ACHN (cell line): ENCODE measurements around the gene KRT4.
"Not testable (repeated sequence)": the region's sequence is repeated elsewhere in the genome, so short reads cannot be mapped to it uniquely, and the experiment has no call there.

Source experiments
- DNase-seq: peaks from one replicate; pipeline ENCODE4 v3.0.0-alpha.2; 2015
- in situ Hi-C: cut with HindIII; loops from 2 replicates; pipeline ENCODE4 v1.10.0; 2017; ENCODE audit warnings: low sequenced_read_pairs, low pct_ligation_motif_present, low pct_unique_long_range_greater_than_20kb

The KRT4 gene

DNA sequence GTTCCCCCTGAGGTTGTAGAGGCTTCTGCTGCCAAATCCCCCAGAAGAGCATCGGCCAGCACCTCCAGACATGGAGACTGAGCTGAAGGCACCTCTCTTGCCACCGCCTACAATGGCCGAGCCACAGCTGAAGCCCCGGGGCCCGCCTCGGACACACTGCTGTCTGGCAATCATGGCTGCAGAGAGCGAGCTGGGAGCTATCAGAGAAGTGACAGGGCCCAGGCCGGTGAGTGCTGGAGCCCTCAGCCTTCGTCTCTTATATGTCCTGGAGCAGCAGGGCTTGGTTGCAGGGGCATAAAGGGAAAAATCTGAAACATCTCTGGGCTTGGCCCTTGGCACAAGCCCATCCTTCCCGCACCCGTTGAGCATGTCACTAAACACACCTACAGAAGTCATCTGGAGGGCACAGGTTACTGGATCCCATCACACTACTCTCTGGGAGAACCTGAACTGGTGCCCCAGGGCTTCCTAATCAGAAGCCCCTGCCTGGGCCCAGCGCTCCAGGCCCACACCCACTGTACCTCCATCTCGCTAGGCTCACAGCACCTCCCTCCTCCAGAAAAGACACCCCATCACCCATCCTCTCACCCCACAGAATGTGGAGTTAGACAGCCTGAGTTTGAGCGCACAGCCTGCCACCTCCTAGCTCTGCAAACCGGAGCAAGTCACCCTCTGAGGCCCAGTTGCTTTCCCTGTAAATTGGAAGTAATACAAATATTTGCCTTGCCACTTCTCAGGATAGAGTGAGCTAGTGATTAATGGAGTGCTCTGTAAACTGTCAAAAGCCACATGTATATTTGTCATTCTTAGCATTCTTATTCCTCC, at the start of gene KRT4:
Gene KRT4, minus strand, starts transcription at position 232 of the 825 bp plus-strand sequence. Its CDS starts 58 bp downstream, at position 174.
- in situ Hi-C loops = no loop called here
- DNase-seq = no peak

DNA sequence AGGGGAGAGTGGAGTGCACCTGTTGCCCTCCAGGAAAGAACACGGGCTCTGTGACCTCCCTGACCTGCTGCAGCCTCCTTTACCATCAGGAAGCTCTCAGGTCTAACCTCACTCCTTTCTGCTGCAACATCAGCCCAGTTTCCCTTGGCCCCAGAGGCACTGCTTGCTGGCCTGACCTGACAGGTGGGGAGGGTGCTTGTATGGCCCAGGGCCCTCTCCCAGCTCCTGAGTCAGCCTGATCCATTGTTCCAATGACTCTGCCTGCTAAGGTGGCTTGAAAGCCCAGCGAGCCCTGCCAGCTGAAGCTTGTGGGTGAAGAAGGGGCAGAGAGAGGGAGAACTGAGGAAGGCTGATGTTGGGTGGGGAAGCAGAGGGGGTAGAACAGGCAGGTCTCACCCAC, 48.1 kb upstream of the KRT4 start:
- in situ Hi-C loops = loop anchor here (25.0 kb wide), 1 partner anchor 275 kb away; no protein-coding TSS in a partner anchor
- no peak for DNase-seq

DNA sequence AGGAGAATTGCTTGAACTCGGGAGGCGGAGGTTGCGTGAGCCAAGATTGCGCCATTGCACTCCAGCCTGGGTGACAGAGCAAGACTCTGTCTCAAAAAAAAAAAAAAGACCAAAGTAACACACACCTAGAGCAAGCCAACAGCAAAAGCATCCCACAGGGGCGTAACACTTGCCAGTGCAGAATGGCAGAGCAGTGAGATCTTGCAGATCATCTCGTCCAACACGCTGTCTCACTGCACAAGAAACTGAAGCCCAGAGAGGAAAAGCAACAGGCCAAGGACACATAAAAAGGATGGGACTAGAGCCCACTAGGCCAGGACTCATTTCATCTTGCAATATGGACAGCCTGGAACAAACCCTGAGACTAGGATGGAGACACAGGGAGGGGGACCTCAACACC, 47.6 kb upstream of the KRT4 start:
- in situ Hi-C loops = loop anchor here (25.0 kb wide), 1 partner anchor 274 kb away; no protein-coding TSS in a partner anchor
- no peak for DNase-seq

DNA sequence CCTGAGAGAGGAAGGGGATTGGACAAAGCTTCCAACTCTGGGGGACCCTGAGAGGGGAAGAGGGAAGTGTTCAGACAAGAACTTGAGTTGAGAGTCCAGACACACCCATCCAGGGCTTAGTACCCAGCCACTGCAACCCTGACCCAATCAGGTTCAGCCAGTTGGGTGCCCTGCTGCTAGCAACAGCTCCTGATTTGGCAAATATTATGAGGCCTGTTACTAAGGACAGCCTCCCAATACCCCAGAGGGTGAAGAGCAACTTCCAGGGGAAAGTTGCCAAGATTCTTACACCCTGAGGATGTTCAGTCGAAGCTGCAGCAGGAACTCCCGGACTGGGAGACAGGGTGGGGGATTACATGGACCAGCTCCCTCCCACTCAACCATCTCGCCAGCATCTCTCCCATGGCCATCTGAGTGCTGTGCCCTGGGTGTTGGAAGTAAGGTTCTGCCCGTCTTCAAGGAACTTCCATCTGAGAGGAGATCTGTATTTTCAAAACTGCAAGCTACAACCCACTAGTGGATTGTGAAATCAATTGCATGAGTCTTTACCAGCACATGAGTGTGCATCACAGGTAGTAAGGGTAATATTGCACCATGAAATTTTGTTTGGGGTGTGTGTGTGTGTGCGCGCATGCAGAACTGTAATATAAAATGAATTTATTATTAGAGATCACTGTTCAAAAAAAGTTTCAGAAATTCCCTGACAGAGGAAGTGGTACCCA, 46.3 kb upstream of the KRT4 start:
- in situ Hi-C loops = loop anchor here (25.0 kb wide), 1 partner anchor 273 kb away; no protein-coding TSS in a partner anchor
- peak; percentile 37 for DNase-seq

DNA sequence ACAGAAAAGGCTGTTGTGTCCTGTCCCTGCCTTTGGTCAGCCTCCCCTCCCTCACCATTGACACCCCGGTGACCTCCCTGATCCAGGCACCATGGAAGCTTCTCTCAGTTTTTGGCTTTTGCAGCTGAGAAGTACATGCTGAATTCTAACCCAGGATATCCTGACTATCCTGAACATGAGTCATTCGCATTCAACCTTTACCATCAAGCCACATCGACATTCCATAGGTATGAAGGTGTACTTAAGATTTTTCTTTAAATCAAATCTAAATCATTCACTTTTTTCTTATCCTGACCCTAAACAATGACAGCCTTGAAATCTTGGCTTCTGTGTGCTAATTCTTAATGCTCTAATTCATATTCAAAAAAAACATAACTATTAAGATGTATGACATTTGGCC, 43.6 kb upstream of the KRT4 start:
- in situ Hi-C loops = loop anchor here (25.0 kb wide), 1 partner anchor 270 kb away; no protein-coding TSS in a partner anchor
- DNase-seq = no peak

DNA sequence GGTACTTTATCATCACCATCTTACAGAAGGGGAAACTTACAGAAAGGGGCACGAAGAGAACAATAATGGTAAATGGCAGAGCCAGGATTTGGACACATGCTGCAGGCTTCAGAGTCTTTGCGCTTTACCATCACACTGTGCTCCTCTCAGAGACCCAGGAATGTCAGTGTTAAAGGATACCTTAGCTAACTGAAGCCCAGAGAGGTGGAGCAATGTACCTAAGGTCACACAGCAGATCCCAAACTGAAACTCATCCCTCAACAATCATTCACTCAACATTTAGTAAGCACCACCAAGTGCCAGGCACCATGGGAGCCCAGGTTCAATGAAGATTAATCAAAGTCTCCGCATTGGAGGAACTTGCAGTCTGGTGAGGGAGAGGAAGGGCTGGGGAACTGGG, 42.9 kb upstream of the KRT4 start:
- in situ Hi-C loops = loop anchor here (25.0 kb wide), 1 partner anchor 269 kb away; no protein-coding TSS in a partner anchor
- no peak for DNase-seq

DNA sequence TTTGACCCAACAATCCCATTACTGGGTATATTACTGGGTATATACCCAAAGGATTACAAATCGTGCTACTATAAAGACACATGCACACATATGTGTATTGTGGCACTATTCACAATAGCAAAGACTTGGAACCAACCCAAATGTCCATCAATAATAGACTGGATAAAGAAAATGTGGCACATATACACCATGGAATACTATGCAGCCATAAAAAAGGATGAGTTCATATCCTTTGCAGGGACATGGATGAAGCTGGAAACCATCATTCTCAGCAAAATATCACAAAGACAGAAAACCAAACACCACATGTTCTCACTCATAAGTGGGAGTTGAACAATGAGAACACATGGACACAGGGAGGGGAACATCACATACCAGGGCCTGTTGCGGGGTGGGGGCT, 42.2 kb upstream of the KRT4 start:
- in situ Hi-C loops = loop anchor here (25.0 kb wide), 1 partner anchor 269 kb away; no protein-coding TSS in a partner anchor
- DNase-seq = not testable (repeated sequence)

DNA sequence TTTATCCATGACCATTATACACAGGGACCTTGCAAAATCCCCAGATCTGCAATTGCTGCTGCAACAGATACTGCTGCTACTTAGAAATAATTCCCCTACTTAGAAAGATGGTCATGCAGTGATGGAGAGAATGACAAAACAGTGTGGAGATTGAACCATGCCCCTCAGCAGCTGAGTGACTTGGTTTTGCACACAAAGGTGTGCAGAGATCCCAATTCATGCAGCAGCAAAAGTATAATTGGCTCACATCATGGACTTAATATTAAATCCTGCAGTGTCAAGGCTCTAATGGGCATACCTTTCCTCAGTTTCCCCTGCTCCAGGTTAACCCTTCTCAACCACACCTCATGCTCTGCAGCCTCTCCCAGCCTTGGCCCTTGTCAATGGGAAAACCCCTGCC, 37.9 kb upstream of the KRT4 start:
- in situ Hi-C loops = loop anchor here (25.0 kb wide), 1 partner anchor 264 kb away; no protein-coding TSS in a partner anchor
- DNase-seq = no peak

DNA sequence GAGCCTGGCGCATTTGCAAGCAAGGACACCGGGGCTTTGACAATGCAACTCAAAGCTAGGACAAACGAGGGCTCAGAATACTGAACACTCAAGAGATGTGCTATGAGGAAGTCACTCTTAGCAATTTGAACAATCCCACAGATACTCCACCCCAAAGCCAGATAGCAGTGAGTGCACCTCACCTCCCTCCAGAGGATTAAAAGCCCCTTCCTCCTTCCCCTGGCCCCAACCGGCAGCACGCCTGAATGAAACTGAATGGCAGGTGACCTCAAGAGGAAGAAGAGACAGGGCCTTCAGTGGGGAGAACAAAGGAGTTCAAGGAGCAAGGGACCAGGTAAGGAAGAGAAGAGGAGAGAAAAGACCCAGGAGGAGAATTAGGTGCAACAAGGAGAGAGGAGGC, 36.8 kb upstream of the KRT4 start:
- no peak for DNase-seq
- in situ Hi-C loops = loop anchor here (25.0 kb wide), 1 partner anchor 263 kb away; no protein-coding TSS in a partner anchor

DNA sequence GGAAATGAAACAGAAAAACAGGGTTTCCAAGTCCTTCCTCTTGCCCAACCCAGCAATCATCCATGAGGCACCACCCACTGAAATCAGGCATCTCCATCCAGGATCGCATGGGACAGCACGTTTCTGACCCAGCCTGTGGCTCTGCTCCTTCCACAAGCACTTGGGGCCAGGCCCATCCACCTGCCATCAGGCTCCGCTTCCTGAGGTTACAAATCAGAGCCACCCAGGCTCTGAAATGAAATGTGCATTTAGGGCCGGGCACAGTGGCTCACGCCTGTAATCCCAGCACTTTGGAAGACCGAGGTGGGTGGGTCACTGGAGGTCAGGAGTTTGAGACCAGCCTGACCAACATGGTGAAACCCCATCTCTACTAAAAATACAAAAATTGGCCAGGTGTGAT, 35.6 kb upstream of the KRT4 start:
- no peak for DNase-seq
- in situ Hi-C loops = no loop called here

DNA sequence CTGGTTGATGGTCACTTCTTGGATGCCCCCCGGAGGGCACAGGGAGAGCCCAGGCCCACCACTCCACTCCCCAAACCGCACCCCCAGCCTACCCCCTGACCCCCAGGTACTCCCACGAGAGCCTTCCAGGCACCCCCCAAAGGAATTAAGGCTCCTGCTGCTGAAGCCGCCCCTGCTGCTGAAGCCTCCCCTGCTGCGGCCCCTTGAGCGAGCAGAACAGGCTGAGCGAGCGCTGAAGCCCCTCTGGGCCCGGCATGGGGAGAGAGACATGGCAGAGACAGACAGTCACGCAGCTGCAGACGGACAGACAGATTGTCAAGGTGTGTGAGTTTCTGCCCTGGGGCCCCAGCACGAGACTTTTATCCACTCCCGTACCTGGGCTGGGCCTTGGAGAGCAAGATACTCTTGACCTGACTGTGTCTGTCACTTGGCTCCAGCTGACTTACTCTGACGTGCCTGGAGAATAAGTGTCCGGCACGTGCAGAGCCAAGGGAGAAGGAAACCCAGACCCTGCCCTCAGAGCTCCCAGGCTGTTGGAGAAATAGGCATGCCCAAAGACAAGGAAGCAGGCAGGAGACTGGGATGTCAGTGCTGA, 34.8 kb upstream of the KRT4 start, which contains the start of gene KRT78:
Gene KRT78, minus strand, starts transcription at position 334 of the 595 bp plus-strand sequence. Its CDS starts 64 bp downstream, at position 270.
- no peak for DNase-seq
- in situ Hi-C loops = no loop called here

DNA sequence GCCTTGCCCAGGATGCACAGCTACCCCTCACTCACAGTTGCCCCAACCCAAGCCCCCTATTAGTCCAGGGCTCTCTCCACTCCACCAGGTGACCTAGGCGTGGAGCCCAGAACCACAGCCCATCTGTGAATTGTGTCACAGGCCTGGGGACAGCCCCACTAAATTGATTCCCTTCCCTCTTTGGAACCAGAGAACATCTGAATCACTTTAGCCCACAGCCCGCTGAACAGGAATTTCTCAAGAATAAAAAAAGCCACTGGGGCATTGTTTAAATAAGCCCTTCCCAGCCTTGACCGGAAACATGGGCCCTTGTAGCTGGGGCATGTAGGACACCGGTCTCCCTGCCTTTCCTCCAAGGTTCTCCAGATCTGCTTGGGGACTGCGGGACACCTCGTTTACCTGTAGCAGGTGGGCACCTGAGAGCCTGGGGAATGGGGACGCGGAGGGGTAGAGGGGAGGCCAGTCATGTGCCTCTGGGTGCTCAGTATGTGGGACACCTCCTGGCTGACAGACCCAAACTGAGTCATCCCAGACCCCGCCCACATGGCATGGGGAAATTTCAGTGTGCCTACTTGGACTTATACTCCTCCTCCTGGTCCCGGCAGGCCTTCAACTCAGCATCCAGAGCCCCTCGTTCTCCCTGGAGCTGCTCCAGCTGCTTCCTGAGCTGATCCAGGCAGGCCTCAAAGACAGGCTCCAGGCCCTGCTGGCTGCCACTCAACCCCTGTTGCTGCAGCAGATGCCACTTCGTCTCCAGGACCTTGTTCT, 33.6 kb upstream of the KRT4 start:
- DNase-seq = peak; percentile 42
- in situ Hi-C loops = no loop called here

DNA sequence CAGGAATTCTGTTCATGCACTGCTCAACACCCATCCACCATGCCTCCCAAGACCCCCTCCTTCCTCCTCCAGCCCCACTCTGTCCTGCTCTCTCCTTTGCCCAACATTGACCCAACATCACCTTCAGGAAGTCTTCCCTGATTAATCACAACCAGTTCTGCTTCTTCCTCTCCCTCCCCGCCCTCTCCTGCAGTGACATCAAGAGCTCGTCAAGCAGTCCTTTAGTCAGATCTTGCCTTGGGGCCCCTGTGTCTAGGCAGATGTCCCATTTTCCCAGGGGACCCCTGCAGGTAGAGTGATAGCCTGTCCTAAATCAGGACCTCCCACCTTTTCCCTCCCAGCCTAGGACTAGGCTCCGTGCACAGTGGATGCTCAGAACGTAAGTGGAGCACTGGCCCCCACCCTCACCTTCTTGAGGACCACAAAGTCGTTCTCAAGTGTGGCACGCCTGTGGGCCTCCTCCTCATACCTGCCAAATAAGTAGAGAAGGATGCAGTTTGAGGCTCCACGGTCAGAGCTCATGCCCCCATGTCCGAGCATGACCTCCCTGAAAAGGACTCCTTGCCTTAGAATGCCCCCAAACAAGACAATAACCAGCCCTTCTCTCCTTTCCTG, 32.5 kb upstream of the KRT4 start:
- no peak for DNase-seq
- in situ Hi-C loops = no loop called here

DNA sequence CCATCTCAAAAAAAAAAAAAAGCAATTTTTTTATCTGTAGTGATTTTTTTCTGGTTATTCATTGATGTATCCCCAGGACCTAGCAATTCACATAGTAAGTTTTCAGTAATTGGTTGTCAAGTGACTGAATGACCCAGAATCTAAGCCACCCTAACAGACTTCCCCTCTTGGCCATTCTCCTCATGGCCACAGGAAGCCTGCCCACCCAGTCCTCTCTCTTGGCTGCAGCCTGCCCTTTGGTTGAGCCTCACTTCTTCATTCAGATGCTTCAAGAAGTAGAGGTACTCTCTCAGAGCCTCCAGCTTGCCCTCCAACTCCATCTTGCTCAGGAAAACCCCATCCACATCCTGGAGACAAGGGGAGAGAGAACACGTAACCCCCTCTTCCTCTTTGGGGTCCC, 32.0 kb upstream of the KRT4 start:
- in situ Hi-C loops = no loop called here
- no peak for DNase-seq

DNA sequence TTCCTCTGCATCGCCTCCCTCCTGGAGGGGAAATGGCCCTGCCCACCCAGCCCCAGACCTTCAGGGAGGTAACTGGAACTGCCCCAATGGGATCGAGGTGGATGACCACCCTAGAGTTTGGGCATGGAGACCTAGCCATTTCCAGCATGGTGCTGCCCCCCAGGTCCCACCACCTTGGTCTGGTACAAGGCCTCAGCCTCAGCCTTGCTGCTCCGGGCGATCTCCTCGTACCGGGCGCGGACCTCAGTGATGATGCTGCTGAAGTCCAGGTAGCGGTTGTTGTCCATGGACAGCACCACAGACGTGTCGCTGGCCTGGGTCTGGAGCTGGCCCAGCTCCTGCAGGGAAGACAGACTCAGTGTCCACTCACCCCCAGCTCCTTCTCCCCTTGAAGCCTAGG, 30.5 kb upstream of the KRT4 start:
- DNase-seq = no peak
- in situ Hi-C loops = no loop called here

DNA sequence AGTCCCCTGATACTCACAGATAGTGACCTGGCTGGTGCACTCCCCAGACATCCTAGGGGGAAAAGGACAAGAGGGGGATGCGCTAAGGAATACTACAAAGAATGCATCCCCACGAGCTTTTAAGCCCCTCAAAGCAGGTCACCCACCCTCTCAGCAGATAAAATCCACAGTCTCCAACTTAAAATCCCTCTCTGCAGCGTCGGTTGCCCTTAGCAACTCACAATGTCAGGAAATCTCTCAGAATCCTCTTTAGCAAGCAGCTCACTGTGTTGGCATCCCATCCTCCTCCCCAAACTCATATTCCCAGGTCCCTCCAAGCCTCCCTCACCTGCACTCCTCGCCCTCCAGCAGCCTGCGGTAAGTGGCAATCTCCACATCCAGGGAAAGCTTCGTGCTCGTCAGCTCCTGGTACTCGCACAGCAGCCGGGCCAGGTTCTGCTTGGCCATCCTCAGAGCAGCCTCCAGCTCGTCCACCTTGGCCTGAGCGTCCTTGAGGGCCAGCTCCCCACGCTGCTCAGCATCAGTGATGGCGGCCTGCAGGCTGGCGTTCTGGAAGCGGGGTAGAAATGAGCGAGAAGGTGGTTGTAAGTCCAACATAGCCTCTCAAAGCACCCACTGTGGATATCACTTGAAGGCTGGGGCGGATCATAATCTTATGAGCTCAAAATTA, 25.7 kb upstream of the KRT4 start:
- in situ Hi-C loops = no loop called here
- no peak for DNase-seq
